H7 (cell line): ENCODE data around the gene COQ3. TPM values are rescaled to one million over a fixed set of nuclear protein-coding genes. Genes with fewer than 3 reads are reported as not detected.

Source experiments
- DNase-seq: peaks from one replicate; pipeline ENCODE4 v3.0.0; 2012
- H3K27me3 ChIP-seq: 2 replicates; pipeline ENCODE4 v1.6.0; 2011; ENCODE audit warnings: mild to moderate bottlenecking, low read length; ENCODE audit not compliant: control insufficient read depth, insufficient read depth
- H3K36me3 ChIP-seq: replicated peaks from 2 replicates; pipeline ENCODE4 v1.5.1; 2011; ENCODE audit warnings: low read length; ENCODE audit not compliant: control insufficient read depth, insufficient read depth
- H3K4me3 ChIP-seq: 2 replicates; pipeline ENCODE4 v1.5.1; 2011; ENCODE audit warnings: low read depth, mild to moderate bottlenecking, control low read depth, low read length, moderate library complexity; ENCODE audit not compliant: insufficient read depth
- total RNA-seq: library from RNA; depleted of rRNA; stranded (reverse); fragments of >200 nt; shearing (Covaris generic); gene quantifications from 2 replicates; pipeline ENCODE4 v1.2.3, GENCODE V29; 2014; rRNA removed

The COQ3 gene, protein sequence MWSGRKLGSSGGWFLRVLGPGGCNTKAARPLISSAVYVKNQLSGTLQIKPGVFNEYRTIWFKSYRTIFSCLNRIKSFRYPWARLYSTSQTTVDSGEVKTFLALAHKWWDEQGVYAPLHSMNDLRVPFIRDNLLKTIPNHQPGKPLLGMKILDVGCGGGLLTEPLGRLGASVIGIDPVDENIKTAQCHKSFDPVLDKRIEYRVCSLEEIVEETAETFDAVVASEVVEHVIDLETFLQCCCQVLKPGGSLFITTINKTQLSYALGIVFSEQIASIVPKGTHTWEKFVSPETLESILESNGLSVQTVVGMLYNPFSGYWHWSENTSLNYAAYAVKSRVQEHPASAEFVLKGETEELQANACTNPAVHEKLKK
- 10.1 and 11.7 TPM in 2 replicates for total RNA-seq

GRCh38 chr6:99393698-99394531 is at the start of gene COQ3:
Gene COQ3 (minus strand): TSS chr6:99394195. CDS start chr6:99394179, 16 bp downstream.
- peak; percentile 93 for DNase-seq
- H3K27me3 ChIP-seq: no peaks in the 10 kb centered on the region
- peak within 1 kb of the TSS; percentile 77 for H3K4me3 ChIP-seq
- no peaks in the 10 kb centered on the region; the same call in 1 of the 2 replicates for H3K36me3 ChIP-seq

DNA sequence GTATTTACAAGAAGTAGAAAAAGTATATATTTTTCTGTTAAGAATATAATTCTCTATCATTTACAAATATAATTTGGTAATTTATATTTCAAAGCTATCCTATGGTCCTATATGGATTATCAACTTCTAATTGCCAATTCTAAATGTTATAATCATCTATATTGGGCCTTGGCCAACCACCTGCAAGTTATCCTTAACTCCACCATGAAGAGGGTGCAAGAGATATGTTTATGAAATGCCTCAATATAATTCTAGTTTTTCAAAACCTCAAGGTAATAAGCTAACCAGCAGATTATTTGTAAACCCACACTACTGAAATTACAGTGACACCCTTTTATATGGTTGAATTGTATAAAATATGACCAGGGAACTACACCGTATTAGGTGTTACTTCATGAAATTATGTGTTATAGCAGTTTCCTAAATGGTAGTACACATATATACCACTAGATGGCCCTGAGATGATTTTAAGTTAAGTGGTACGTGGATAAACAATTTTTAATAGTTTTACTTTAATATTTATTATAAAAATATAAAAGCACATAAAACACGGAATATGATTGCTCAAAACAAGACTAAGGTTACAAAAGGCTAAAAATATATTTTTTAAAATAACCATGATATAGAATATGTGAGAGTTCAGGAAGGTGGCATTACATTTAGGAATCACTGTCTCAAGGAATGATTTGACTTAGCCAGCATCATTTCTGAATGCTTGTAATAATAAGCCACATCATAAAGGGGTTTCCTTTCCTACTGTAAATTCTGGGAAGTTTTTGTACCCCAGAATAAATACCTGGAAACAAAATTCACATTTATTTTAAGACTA is 40.9 kb upstream of the COQ3 start:
- DNase-seq: no peak
- Histone ChIP-seq H3K4me3 (no peak overlapping the region), H3K27me3 (no peaks in the 10 kb centered on the region), H3K36me3 (no peaks in the 10 kb centered on the region; the same call in 1 of the 2 replicates)

- Histone ChIP-seq H3K36me3 (no peaks in the 10 kb centered on the region; the same call in 1 of the 2 replicates), H3K27me3 (no peaks in the 10 kb centered on the region), H3K4me3 (no peak overlapping the region)
- DNase-seq: no peak
Observed at GRCh38 chr6:99432877-99433276, 38.9 kb upstream of the COQ3 start.

- H3K4me3 ChIP-seq: no peak overlapping the region
- DNase-seq: no peak
Observed at GRCh38 chr6:99431901-99432300, 37.9 kb upstream of the COQ3 start.

GRCh38 chr6:99427988-99428387 is 34.0 kb upstream of the COQ3 start:
- no peaks in the 10 kb centered on the region; the same call in 1 of the 2 replicates for H3K36me3 ChIP-seq
- H3K4me3 ChIP-seq: no peak overlapping the region
- no peak for DNase-seq
- no peaks in the 10 kb centered on the region for H3K27me3 ChIP-seq

More at GRCh38 chr6:99431901-99432300, 37.9 kb upstream of the COQ3 start:
- Histone ChIP-seq H3K27me3 (no peaks in the 10 kb centered on the region), H3K36me3 (no peaks in the 10 kb centered on the region; the same call in 1 of the 2 replicates)

DNA sequence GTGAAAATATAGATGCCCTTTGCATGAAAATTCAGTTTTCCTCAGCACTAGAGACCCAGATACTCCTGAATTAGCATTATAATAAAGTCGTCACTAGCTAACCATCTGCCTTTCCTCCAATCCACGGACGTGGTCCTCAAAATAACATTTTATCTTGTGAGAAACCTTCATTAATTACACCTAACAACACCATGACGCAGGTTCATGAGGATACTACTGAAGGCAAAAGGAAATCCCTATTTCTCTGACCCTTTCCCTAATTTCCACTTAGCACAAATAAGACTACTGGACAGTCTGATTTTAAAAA is 32.4 kb upstream of the COQ3 start:
- H3K36me3 ChIP-seq: no peaks in the 10 kb centered on the region
- H3K4me3 ChIP-seq: peak overlapping the region; percentile 67
- DNase-seq: no peak
- H3K27me3 ChIP-seq: no peaks in the 10 kb centered on the region

DNA sequence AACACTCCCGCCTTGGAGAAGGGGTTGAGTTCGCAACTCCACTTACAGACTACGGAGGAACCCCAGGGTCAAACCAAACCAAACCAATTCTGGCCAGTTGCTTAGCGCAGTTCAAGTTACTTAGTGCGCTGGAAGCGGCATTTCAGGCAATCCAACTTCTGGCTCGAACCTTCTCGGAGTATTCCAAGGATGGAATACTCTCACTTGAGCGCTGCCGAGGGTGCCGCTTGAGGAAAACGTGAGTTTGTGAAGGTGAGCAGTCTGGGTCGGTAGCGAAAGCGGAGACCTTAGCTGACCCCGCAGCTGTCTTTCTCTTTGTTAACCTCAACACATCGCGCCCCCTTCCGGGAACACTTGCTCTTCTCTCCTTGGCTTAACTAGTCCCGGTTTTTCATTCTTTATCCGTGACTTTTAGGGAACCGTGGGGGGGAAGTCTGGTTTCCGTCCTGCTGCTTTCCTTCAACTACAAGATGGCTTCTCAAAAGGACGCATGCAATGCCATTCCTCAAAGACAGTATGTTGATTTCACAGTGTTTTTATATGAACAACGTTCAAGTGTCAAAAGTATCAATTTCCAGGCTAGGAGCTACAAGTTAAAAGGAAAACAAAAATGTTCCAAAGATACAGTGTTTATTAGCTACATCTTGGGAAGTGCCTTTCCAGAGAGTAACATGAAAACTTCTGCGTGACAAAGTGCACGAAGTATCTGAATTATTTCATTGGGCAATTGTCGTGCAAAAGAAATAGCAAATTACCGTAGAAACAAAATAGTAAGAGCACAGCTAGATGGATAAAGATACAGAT is 31.9 kb upstream of the COQ3 start:
- Histone ChIP-seq H3K36me3 (no peaks in the 10 kb centered on the region), H3K4me3 (peak overlapping the region; percentile 67), H3K27me3 (no peaks in the 10 kb centered on the region)
- DNase-seq: peak; percentile 46

GRCh38 chr6:99424761-99425646 is 31.0 kb upstream of the COQ3 start, which contains the start of gene PNISR:
Gene PNISR (minus strand): TSS chr6:99425308. CDS start chr6:99414659, 10,649 bp downstream.
- no peaks in the 10 kb centered on the region for H3K27me3 ChIP-seq
- peak; percentile 80 for DNase-seq
- no peaks in the 10 kb centered on the region for H3K36me3 ChIP-seq
- peak within 1 kb of the TSS; percentile 67 for H3K4me3 ChIP-seq

DNA sequence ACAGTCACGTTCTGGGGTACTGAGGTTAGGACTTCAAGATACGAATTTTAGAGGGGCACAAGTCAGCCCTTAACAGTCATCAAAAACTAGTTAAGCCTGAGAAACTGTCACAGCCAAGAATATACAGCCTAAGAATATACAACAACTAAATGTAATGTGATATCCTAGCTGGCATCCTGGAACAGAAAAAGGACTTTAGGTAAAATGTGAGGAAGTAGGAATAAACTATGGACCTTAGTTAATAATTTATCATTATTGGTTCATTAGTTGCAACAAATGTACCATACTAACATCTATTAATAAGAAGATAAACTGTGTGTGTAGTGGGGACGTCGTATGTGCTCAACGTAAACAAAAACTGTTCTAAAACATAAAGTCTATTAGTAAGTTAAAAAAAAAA is 30.0 kb upstream of the COQ3 start:
- DNase-seq: no peak
- peak overlapping the region; percentile 67; the same call in 1 of the 2 replicates for H3K4me3 ChIP-seq
- H3K27me3 ChIP-seq: no peaks in the 10 kb centered on the region
- no peaks in the 10 kb centered on the region for H3K36me3 ChIP-seq

- H3K4me3 ChIP-seq: no peak overlapping the region
- no peak for DNase-seq
- no peaks in the 10 kb centered on the region for H3K36me3 ChIP-seq
- H3K27me3 ChIP-seq: no peaks in the 10 kb centered on the region
Observed at GRCh38 chr6:99422912-99423311, 28.9 kb upstream of the COQ3 start.

DNA sequence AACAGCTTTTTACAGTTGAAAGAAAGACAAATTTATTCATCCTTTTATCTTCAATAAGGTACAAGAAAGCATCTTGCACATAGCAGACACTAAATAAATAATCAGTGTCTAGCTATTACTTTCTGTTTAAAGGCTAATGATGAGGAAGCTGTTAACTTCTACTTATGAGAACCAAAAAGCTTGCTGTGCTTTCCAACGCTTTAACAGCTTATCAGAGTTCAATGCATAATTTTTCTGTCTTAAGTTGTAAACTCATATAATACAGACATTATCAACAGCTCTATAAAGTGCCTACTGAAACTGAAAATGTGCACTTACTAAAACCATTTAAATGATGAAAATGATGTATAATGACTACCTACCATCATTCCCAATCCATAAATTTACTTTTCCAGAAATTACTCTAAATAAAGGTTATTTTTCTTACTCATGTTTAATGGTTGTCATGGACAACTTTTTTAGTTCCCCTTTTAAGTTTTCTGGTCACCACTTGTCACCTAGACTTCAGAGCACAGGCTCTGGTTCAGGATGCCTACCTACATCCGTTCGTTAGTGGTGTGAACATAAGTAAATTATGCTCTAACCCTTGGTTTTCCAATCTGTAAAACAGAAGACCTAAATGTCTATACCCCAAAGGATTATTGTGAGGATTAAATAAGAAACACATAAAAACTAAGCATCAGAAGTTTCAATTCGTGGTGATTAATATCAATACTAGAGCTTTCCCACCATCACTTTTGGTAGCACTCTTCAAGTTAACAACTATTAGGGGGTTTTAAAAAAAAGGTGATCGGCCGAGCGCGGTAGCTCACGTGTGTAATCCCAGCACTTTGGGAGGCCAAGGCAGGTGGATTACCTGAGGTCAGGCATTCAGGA is 23.1 kb upstream of the COQ3 start:
- H3K36me3 ChIP-seq: peaks cover 3% of the 10 kb centered on the region; the same call in 1 of the 2 replicates

GRCh38 chr6:99416226-99416625 is 22.2 kb upstream of the COQ3 start:
- Histone ChIP-seq H3K36me3 (peaks cover 5% of the 10 kb centered on the region; the same call in 1 of the 2 replicates), H3K4me3 (no peak overlapping the region), H3K27me3 (no peaks in the 10 kb centered on the region)
- DNase-seq: no peak

More for the DNA sequence above, 23.1 kb upstream of the COQ3 start:
- H3K4me3 ChIP-seq: no peak overlapping the region
- no peaks in the 10 kb centered on the region for H3K27me3 ChIP-seq
- no peak for DNase-seq
